NCI-H345 (cell line): ENCODE data around the gene MTARC2.
"Not testable (repeated sequence)": the region's sequence is repeated elsewhere in the genome, so short reads cannot be mapped to it uniquely, and the experiment has no call there.

Experiments
- DNase-seq: peaks from one replicate; lab custom pipeline; 2025; lab: John Stamatoyannopoulos, UW

MTARC2 gene

GRCh38 chr1:220732621-220733020 lies 15.5 kb upstream of the MTARC2 start:
- DNase-seq, result no peak

- peak; percentile 81 for DNase-seq
Observed at GRCh38 chr1:220733086-220733601, 15.0 kb upstream of the MTARC2 start.

GRCh38 chr1:220734571-220735326 lies 13.4 kb upstream of the MTARC2 start:
- DNase-seq, result no peak

GRCh38 chr1:220736283-220736682 lies 11.8 kb upstream of the MTARC2 start:
- DNase-seq, result not testable (repeated sequence)

DNA sequence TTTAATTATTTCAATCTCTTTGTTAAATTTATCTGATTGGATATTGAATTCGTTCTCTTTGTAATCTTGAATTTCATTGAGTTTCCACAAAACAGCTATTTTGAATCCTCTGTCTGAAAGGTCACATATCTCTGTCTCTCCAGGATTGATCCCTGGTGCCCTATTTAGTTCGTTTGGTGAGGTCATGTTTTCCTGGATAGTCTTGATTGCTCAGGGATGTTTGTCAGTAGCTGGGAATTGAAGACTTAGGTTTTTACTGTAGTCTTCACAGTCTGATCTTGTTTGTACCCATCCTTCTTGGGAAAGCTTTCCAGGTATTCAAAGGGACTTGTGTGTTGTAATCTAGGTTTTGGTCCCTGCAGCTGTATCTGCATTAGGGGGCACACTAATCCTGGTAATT lies 6.8 kb upstream of the MTARC2 start:
- DNase-seq, result no peak

GRCh38 chr1:220741825-220742224 lies 6.3 kb upstream of the MTARC2 start:
- no peak for DNase-seq

DNA sequence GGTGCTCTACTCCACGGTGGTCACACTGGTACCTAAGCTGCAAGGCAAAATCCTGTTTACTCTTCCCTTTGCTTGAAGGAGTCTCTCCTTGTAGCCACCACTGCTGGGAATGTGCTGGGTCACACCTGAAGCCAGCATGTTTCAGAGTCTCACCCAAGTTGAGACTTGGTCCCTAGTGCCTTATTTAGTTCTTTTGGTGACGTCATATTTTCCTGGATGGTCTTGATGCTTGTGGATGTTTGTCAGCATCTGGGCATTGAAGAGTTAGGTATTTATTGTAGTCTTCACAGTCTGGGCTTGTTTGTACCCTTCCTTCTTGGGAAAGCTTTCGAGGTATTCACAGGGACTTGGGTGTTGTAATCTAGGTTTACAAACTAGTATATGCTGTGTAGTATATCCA lies 5.6 kb upstream of the MTARC2 start:
- DNase-seq, result no peak

- no peak for DNase-seq
Observed at GRCh38 chr1:220746851-220747250, 1.3 kb upstream of the MTARC2 start.

GRCh38 chr1:220747437-220748088 lies 559 bp upstream of the MTARC2 start:
- no peak for DNase-seq

DNA sequence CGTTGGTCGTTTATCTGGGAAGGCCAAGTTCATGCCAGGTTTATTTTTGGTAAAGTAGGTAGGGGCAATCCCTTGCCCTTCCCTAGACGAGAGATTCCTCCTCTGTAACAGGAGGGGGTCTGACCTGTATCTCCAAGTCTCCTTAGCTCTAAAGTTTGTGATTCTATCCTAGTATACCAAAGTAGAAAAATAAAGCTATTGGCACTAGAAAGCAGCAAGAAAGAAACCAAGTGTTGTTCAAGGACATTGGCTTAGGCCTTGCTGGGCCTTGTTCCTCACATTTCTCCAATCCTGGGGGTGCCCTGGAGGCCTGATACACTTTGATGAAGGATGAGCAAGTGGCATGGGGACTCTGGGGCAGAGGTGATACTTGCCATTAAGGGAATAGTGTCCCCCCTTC lies 814 bp downstream of the MTARC2 start:
- no peak for DNase-seq

GRCh38 chr1:220750131-220750515 lies 2.0 kb downstream of the MTARC2 start:
- no peak for DNase-seq

DNA sequence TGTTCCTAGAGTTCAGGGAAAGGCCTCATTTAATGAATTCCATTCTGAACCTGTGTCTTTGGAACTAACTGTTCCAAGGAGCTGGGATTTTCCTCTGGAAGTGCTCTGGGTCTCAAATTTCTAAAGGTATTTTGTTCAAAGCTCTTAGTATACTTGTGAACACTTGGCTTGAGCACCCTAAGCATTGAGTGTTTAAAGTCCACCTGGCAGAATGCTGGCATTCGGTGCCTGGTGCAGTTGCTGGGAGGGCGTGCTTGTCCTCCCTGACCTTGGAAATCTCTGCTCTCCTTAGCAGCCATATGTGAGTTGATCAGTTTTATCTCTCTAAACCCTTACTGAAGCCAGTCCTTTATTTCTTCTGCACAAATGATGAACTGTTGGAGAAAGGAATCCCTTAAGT lies 3.0 kb downstream of the MTARC2 start:
- DNase-seq, result no peak

- no peak for DNase-seq
Observed at GRCh38 chr1:220754212-220754917, 6.2 kb downstream of the MTARC2 start.

DNA sequence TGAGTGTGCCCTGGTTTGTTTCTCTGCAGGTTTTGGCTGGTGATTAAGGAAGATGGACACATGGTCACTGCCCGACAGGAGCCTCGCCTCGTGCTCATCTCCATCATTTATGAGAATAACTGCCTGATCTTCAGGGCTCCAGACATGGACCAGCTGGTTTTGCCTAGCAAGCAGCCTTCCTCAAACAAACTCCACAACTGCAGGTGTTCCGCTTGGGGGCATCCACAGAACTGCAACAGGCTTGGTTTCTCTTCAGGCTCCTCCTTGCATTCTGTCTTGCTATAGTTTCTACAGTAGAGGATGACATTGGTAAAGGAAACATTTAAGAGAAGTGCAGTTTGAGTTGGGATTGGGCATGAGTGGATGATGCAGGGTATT lies 6.8 kb downstream of the MTARC2 start:
- DNase-seq, result no peak

DNA sequence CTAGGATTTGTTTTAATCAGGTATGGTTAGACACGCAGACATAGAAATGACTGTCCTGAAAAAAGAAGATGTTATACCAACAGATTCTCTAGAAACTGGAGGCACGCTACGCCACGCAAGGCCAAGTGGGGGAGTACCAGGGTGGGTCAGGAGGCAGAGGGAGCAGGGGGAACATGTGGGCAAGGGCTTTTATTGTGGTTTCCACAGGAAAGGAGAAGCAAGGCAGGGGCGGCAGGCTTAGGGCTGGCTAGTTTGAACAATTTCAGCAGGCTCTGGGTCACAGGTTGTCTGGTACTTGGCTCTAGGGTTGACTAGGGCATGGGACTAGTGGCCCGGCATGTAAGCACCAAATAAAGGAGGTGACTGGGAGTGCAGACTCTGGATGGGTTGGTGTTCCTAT lies 7.2 kb downstream of the MTARC2 start:
- DNase-seq, result no peak

- DNase-seq, result no peak
Observed at GRCh38 chr1:220757441-220757840, 9.3 kb downstream of the MTARC2 start.

DNA sequence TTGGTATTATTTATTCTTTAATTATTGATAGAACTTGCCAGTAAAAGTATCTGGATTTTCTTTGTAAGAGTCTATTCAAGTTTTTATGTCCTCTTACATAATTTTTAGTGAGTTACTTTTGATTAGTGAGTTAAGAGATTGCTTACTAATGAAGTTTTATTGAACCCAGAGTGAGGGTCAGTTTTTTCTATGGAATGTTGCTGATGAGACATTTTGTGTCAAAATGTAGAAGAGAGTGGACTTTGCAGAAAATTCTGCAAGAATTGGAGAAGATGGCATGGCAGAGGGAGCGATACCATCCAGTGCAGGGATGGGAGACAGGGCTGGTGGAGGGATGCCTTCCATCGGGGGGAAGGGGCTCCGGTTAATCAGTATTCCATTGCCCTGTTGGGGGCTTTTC lies 11.0 kb downstream of the MTARC2 start:
- DNase-seq, result no peak

DNA sequence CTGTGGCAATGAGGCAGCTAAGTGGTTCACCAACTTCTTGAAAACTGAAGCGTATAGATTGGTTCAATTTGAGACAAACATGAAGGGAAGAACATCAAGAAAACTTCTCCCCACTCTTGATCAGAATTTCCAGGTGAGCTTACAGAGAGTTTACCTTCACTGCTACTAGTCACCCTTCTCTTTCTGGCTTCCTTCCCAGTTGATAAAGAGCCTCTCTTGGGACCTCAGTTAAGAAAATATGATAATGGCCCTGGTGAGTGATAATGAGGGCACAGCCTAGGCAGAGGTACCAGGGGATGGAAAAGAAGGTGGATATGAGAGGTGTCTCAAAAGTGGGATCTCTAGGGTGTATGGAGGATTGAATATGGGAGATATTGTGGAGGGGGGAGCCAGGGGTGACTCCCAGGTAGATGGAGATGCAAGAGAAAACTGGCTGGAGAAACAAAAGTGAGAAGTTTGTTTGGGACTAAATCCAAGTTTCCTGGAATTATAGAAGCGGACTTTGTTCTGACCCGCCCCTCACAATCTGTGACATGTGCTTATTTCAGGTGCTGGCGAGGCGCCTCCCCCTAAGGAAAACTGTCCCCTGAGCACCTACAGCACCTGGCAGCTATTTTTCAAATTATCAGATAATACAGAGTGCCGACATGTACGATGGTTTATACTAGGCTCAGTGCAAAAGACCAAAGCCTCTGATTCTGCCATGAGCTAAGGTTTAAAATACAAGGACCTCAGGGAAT lies 13.7 kb downstream of the MTARC2 start:
- DNase-seq, result peak; percentile 32

GRCh38 chr1:220764757-220765156 lies 16.6 kb downstream of the MTARC2 start:
- DNase-seq, result no peak

DNA sequence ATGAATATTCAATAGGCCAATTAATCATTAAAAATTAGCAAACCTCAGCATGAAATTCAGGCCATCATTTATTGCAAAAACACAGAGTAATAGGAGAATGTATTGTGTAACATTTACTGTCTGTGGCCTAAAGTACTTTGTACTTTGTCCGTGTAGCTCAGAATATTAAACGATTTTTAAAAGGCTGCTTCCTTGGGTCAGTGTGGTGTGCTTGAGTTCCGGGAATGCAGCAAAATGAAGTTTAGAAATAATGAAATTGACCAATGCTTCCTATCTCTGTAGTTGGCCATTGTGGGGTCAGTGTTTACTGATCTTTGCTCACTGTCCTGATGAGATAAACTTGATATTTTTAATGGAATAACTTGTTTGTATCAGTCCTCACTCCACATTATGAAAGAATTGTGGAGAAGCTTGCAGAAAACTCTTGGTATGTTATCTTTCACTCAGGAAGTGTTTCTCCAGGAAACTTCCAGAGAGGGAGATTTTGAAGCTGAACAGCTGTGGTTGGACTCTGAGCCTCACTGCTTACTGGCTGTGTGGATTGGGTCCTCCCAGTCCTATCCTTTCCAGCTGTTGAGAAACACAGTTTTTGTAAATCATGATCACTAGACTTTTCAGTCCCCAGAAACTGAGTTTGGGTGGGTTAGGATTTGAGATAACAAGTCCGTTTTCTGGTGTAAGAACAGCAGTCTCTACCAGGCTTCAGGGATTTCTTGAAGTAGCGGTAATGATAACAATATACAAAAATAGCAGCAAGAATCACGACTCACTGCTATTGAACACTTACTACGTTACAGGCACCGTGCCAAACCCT lies 19.4 kb downstream of the MTARC2 start:
- DNase-seq, result no peak

DNA sequence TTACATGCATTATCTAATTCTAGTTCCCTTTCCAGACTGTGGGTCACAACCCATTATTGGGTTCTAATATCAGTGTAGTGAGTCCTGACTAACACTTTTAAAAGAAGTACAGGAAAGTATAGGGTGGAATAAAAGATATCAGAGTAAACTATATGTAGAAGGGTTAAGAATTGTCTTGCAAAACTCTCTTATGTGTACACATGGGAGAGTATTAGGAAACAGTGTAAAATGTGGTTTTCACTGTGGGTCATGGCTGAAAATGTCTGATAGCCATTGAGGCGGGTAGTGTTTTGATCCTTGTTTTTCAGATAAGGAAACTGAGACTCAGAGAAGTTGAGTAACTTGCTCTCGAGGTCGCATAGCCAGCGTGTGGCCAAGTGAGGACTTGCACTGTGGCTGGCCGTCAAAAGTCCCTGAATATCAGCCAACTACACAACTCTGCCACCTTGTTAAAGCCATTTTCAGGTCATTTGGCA lies 20.0 kb downstream of the MTARC2 start:
- no peak for DNase-seq
